NCI-H187 treated with DMSO at 0.1 percent for 48 hours (cell line): ENCODE results near the gene FBRSL1.

Experiments used
- DNase-seq: peaks from one replicate; lab custom pipeline; 2025; lab: John Stamatoyannopoulos, UW

Gene FBRSL1

GRCh38 chr12:132496710-132497109 is 6.8 kb downstream of the FBRSL1 start:
- no peak for DNase-seq

- no peak for DNase-seq
Measured at GRCh38 chr12:132497514-132498405, 7.8 kb downstream of the FBRSL1 start.

- DNase-seq: no peak
Measured at GRCh38 chr12:132498931-132499330, 9.0 kb downstream of the FBRSL1 start.

GRCh38 chr12:132500142-132500855 is 10.3 kb downstream of the FBRSL1 start:
- no peak for DNase-seq

- DNase-seq: no peak
Measured at GRCh38 chr12:132500856-132501180, 10.9 kb downstream of the FBRSL1 start.

- DNase-seq: no peak
Measured at GRCh38 chr12:132501204-132501940, 11.4 kb downstream of the FBRSL1 start.

- DNase-seq: no peak
Measured at GRCh38 chr12:132502149-132502881, 12.4 kb downstream of the FBRSL1 start.

GRCh38 chr12:132502882-132503193 is 12.9 kb downstream of the FBRSL1 start:
- DNase-seq: no peak

- DNase-seq: no peak
Measured at GRCh38 chr12:132503618-132504204, 13.8 kb downstream of the FBRSL1 start.

GRCh38 chr12:132505105-132505851 is 15.3 kb downstream of the FBRSL1 start:
- no peak for DNase-seq

GRCh38 chr12:132505852-132506219 is 15.9 kb downstream of the FBRSL1 start:
- DNase-seq: no peak

GRCh38 chr12:132506328-132507160 is 16.6 kb downstream of the FBRSL1 start:
- DNase-seq: no peak

GRCh38 chr12:132507161-132507538 is 17.2 kb downstream of the FBRSL1 start:
- no peak for DNase-seq

- no peak for DNase-seq
Measured at GRCh38 chr12:132507656-132508490, 17.9 kb downstream of the FBRSL1 start.

GRCh38 chr12:132508491-132508740 is 18.5 kb downstream of the FBRSL1 start:
- no peak for DNase-seq

- DNase-seq: no peak
Measured at GRCh38 chr12:132508860-132509732, 19.1 kb downstream of the FBRSL1 start.

GRCh38 chr12:132510111-132510724 is 20.3 kb downstream of the FBRSL1 start:
- DNase-seq: no peak
